ENCODE measurements around the gene IGF2.

Gene IGF2

DNA sequence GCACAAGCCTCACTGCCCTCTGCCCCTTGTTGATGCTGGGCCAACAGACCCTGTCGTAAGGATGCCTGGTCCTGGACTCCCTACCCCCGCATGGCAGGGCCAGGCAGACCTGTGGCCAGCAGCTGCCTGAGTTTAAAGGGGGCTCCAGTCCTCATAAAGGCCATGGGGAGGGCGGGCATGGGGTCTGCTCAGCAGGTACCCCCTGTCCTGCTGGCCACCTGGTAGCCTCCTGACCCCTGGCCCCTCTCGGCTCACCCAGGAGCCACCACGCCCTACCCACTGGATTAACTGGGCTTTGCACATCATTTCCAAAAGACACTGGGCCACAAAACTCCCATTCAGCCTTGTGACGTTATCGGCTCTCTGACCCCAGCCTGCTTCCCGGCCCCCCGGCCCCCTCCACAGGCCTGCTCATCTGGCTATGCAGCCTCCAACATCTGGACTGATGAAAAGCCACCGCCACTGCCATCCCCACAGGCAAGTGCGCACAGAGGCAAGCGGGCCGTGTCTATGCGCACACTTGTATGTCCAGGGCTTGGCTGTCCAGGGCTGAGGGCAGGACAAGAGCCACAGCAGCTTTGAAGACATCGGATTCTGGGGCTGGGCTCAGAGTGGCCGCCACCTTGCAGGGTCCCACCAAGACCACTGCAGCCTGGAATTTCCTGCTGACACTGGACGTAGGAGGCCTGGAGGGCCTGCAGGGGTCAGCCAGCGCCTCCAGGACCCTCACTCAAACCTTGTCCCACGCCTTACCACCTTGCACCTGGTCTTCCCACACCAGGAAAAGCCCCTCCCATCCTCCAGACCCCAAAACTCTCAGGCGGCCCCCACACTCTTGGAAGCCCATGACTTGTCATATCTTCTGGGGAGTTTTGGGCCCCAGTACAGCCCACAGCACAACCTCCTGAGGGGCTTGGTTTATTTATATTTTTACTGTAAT, 48.7 kb downstream of the IGF2 start:
- 90 to 91% methylated on average over 20 of the region's 20 CpGs for WGBS, 2 experiments
- no peak overlapping the region for H3K4me3 ChIP-seq (ENCODE audit: insufficient read depth, low read depth, low read length)
- H3K27me3 ChIP-seq (ENCODE audit: control insufficient read depth, insufficient read depth, low read length, poor library complexity, severe bottlenecking) = no peaks in the 10 kb centered on the region
- H3K36me3 ChIP-seq (ENCODE audit: control insufficient read depth, insufficient read depth, low read length) = no peaks in the 10 kb centered on the region
- no peak overlapping the region for H3K27ac ChIP-seq (ENCODE audit: insufficient read depth, low read depth, low read length, poor library complexity, severe bottlenecking)
- no peaks in the 10 kb centered on the region for H3K9me3 ChIP-seq (ENCODE audit: control insufficient read depth, low read length)
- H3K4me1 ChIP-seq (ENCODE audit: control insufficient read depth, insufficient read depth, low read length) = no peaks in the 10 kb centered on the region

DNA sequence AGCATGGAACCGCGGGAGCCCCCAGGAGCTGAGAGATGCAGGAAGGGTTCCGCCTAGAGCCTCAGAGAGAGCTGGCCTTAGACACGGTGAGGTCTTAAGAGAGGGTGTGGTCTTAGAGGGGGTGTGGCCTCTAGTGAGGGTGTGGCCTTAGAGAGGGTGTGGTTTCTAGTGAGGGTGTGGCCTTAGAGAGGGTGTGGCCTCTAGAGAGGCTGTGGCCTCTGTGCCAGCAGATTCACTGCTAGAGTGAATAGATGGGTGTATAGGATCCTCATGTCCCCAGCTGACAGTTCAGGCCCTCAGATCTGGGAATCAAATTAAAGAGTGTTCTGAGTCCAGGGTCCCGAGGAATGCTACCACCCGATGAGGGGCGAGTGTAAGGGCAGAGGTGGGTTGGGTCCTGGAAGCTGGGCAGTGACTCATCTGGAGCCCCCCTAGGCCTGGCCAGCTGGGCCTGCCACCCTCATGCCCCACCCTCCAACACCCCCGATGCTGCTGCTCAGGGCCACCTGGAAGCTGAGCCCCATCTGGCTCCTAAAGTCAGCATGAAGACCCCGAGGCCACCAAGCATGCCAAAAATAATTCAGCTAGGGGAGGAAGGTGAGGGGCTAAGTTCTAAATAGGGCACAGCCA, 49.5 kb downstream of the IGF2 start:
- Histone ChIP-seq H3K27ac (ENCODE audit: insufficient read depth, low read depth, low read length, poor library complexity, severe bottlenecking) (no peak overlapping the region), H3K9me3 (ENCODE audit: control insufficient read depth, low read length) (no peaks in the 10 kb centered on the region), H3K27me3 (ENCODE audit: control insufficient read depth, insufficient read depth, low read length, poor library complexity, severe bottlenecking) (no peaks in the 10 kb centered on the region), H3K4me3 (ENCODE audit: insufficient read depth, low read depth, low read length) (no peak overlapping the region), H3K4me1 (ENCODE audit: control insufficient read depth, insufficient read depth, low read length) (no peaks in the 10 kb centered on the region), H3K36me3 (ENCODE audit: control insufficient read depth, insufficient read depth, low read length) (no peaks in the 10 kb centered on the region)
- 77 to 79% methylated on average over 9 of the region's 9 CpGs for WGBS, 2 experiments

DNA sequence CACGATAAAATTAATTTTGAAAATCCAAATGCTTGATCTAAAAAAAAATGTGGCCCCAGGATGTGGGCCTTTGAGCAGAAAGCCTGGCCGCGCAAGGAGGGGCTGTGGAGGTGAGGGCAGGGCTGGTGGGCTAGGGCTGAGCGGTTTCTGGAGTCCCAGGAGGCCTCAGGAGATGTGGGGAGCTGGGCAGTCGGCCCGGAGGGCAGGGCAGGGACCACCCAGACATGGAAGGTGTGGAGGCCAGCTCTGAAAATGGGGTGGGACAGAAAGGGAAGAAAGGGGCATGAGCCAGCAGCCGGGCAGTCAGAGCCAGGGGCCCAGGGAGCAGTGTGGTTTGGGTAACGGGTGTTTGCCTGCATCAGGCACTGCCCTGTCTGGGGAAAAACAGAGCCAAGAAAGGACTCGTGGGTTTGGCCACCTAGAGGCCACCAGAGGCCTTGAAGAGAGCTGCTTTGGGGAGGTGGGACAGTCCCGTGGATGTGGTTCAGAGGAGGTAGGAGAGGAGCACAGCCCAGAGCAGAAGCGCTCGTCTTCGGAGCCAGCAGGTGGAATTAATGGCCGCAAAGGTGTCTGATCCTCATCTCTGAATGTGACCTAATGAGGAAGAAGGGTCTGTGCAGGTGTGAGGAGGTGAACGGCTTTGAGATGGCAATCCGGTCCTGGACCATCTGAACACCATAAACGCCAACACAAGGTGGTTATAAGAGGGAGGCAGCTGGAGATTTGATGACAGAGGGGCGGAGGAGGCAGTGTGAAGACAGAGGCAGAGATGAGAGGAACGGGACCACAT, 50.2 kb downstream of the IGF2 start:
- Histone ChIP-seq H3K27me3 (ENCODE audit: control insufficient read depth, insufficient read depth, low read length, poor library complexity, severe bottlenecking) (no peaks in the 10 kb centered on the region), H3K9me3 (ENCODE audit: control insufficient read depth, low read length) (no peaks in the 10 kb centered on the region), H3K36me3 (ENCODE audit: control insufficient read depth, insufficient read depth, low read length) (no peaks in the 10 kb centered on the region), H3K27ac (ENCODE audit: insufficient read depth, low read depth, low read length, poor library complexity, severe bottlenecking) (no peak overlapping the region), H3K4me3 (ENCODE audit: insufficient read depth, low read depth, low read length) (no peak overlapping the region), H3K4me1 (ENCODE audit: control insufficient read depth, insufficient read depth, low read length) (no peaks in the 10 kb centered on the region)
- WGBS, 2 experiments = 88 to 90% methylated on average over 19 of the region's 19 CpGs

DNA sequence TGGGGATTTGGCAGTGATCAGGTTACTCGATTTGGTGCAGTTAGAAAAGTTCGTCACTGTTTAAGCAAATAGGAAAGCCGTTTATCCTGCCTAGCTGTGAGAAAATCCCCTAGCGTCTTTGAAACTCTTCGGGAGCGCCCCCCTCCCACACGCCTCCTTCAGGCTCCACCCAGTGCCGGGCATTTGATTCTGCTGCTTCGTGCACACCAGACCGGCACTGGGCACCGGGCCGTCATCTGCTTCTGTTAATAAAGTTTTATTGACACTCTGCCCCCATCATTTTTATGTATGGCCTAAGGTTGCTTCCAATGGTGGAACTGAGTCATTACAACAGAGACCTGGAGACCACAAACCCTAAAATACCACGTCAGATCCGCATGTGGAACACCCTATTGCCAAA, 50.9 kb downstream of the IGF2 start:
- H3K36me3 ChIP-seq (ENCODE audit: control insufficient read depth, insufficient read depth, low read length) = no peaks in the 10 kb centered on the region
- no peak overlapping the region for H3K27ac ChIP-seq (ENCODE audit: insufficient read depth, low read depth, low read length, poor library complexity, severe bottlenecking)
- WGBS, 2 experiments = 87 to 89% methylated on average over 14 of the region's 14 CpGs
- no peaks in the 10 kb centered on the region for H3K27me3 ChIP-seq (ENCODE audit: control insufficient read depth, insufficient read depth, low read length, poor library complexity, severe bottlenecking)
- no peak overlapping the region for H3K4me3 ChIP-seq (ENCODE audit: insufficient read depth, low read depth, low read length)
- H3K4me1 ChIP-seq (ENCODE audit: control insufficient read depth, insufficient read depth, low read length) = no peaks in the 10 kb centered on the region
- no peaks in the 10 kb centered on the region for H3K9me3 ChIP-seq (ENCODE audit: control insufficient read depth, low read length)

DNA sequence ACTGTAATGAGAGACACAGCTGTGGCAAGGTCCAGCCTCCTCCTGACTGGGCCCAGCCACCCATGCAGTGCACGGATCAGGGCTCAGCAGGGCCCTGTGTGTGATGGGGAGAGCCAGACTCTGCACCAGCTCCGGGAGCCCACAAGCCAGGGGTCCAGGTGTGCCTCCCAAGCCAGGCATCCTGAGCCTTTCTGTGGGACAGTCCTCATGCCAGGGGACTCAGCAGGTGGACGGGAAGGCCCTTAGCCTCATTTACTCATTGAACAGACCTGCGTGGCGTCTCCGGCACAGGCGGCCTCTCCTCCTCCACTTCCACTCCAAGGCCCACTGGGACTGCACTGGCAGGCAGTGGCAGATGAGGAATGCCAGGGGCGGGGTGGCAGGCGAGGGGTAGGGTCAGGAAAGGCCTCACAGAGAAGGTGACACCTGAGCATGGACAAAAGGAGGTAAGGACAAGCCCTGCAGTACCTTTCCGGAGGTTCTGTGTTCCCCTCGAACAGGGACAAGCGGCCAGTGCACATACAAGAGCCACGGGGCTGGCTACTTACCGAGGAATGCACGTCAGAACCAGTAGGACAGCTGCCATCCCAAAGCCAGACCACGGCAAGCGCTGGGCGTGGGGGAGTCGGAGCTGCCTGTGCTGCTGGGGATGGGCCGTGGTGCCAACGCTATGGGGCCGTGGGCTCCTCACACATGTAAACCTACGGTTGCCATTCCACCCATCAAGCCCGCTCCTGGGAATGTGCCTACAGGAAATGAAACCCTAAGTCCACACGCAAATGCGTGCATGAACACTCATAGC, 52.7 kb downstream of the IGF2 start:
- Histone ChIP-seq H3K4me3 (ENCODE audit: insufficient read depth, low read depth, low read length) (no peak overlapping the region), H3K9me3 (ENCODE audit: control insufficient read depth, low read length) (no peaks in the 10 kb centered on the region), H3K36me3 (ENCODE audit: control insufficient read depth, insufficient read depth, low read length) (no peaks in the 10 kb centered on the region), H3K4me1 (ENCODE audit: control insufficient read depth, insufficient read depth, low read length) (no peaks in the 10 kb centered on the region), H3K27ac (ENCODE audit: insufficient read depth, low read depth, low read length, poor library complexity, severe bottlenecking) (no peak overlapping the region), H3K27me3 (ENCODE audit: control insufficient read depth, insufficient read depth, low read length, poor library complexity, severe bottlenecking) (no peaks in the 10 kb centered on the region)
- 85 to 87% methylated on average over 26 of the region's 26 CpGs for WGBS, 2 experiments

DNA sequence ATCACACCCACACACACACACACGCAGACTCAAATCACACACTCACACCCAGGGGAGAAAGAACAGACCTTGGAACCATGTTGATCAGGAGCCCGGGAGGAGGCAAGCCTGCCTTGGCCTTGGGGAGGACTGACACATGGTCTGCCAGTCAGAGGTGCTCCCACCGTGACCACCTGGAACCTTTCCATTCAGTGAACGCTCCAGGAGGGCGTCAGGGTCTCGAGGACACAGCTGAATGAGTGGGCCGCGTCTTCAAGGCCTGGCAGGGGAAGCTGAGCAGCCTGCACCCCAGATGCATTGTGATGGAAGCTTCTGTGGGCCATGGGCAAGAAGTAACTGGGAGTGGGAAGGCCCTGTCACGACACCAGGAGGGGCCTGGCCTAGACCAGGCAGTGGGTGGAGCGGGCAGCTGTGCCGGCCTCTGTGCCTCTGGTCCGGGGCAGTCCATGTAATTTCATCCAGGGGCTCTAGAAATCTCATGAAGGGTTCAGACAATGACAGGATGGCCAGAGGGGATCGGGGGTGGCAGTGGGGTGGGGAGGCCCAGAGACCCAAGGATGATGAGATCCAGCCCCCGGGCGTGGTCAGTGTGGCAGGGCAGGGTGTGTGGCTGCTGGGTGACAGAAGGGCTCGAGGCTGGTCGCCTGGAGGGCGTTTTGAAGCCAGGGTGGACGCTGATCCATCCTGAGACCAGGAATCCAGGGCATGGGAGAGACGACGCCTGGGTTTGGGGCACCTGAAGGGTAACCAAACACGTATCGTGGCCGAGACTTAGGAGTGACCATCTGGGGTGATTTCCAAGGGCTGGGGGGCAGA, 53.7 kb downstream of the IGF2 start:
- H3K27ac ChIP-seq (ENCODE audit: insufficient read depth, low read depth, low read length, poor library complexity, severe bottlenecking) = no peak overlapping the region
- H3K36me3 ChIP-seq (ENCODE audit: control insufficient read depth, insufficient read depth, low read length) = no peaks in the 10 kb centered on the region
- H3K4me1 ChIP-seq (ENCODE audit: control insufficient read depth, insufficient read depth, low read length) = no peaks in the 10 kb centered on the region
- H3K9me3 ChIP-seq (ENCODE audit: control insufficient read depth, low read length) = no peaks in the 10 kb centered on the region
- H3K27me3 ChIP-seq (ENCODE audit: control insufficient read depth, insufficient read depth, low read length, poor library complexity, severe bottlenecking) = no peaks in the 10 kb centered on the region
- no peak overlapping the region for H3K4me3 ChIP-seq (ENCODE audit: insufficient read depth, low read depth, low read length)
- WGBS, 2 experiments = 90 to 91% methylated on average over 24 of the region's 24 CpGs

DNA sequence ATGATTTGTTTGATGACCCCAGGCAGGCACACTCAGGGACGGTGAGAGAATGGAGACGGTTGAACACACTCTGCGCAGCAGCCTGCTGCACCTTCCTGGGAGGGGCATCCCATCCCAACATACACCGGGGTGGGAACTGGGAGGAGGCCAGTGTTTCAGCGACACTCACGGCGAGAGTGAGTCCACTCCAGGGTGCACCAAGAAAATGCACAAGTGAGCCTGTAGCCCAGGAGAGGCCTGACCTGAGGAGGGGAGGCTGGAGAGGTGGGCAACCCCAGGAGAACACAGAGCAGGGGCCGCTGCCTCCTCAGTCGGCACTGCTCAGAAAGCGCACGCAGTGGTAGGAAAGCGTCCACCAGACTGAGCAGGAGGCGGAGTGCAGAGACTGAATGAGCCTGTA, 54.5 kb downstream of the IGF2 start:
- H3K9me3 ChIP-seq (ENCODE audit: control insufficient read depth, low read length) = no peaks in the 10 kb centered on the region
- no peaks in the 10 kb centered on the region for H3K4me1 ChIP-seq (ENCODE audit: control insufficient read depth, insufficient read depth, low read length)
- H3K36me3 ChIP-seq (ENCODE audit: control insufficient read depth, insufficient read depth, low read length) = no peaks in the 10 kb centered on the region
- H3K4me3 ChIP-seq (ENCODE audit: insufficient read depth, low read depth, low read length) = no peak overlapping the region
- 90 to 94% methylated on average over 13 of the region's 13 CpGs for WGBS, 2 experiments
- H3K27ac ChIP-seq (ENCODE audit: insufficient read depth, low read depth, low read length, poor library complexity, severe bottlenecking) = no peak overlapping the region
- no peaks in the 10 kb centered on the region for H3K27me3 ChIP-seq (ENCODE audit: control insufficient read depth, insufficient read depth, low read length, poor library complexity, severe bottlenecking)
